HG03025 (cell line): ENCODE results near the gene TRMT5.
A peak's percentile ranks its signal among the peaks of the same experiment; 100 is the strongest.

Experiments
- ATAC-seq: cut with Tn5 transposase; IDR thresholded peaks from one replicate; pipeline ENCODE4 v1.9.1; 2021; ENCODE audit warnings: mild to moderate bottlenecking, moderate library complexity; ENCODE audit not compliant: unreplicated experiment, low FRiP score

The TRMT5 gene

DNA sequence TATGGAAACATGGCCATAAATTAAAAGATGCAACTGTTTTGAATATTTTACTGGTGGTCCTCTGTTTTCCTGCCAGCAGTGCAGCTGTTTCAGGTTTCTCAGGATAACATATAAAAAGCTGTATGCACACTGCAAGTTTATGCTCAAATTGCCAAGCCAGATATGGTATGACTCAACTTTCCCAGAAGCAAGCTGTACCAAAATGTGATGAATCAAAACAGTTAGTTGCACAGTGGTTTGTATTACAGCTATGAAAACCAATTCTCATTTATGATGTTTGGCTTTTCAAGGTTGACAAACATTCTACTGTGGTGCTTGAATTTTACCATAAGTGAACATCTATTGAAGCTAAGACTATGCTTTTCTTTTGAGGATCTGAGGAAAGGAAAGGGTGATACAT is 15.5 kb downstream of the TRMT5 start:
- no peak for ATAC-seq

DNA sequence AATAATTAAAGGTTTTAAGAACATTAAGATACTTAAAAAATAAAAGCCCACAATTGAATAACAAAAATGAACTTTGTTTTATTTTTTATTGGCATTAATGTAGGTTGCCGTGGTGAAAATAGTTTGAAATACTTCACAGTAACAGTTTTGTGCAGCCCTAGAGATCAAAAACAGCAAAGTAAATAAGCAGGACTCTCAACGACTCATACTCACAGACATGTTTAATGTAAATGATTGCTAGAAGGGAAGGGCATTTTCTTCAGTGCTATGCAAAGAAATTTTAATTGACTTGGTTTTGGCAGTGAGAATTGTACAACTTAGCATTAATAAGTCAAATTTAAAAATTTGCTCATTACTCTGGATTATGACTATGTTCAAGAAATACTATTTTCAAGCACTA is 16.0 kb downstream of the TRMT5 start:
- no peak for ATAC-seq

DNA sequence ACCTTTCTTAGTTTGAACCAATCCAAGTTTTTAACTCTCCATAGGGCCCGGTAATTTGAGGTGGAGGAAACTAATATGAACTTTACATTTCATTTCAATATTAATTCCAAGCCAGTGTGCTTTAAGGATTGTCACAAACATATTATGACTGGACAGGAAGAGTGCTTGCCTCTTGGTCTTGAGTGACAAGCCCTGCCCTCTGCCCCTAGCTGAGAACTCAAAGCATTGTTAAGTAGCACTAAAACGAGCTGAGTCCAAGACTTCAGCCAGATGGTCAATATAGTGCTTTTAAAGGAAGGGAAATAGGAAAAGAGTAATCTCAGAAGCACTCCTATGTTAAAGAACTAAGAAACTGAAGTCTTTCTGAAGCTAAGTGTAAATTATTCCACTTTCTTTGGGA is 17.1 kb downstream of the TRMT5 start:
- ATAC-seq: no peak

DNA sequence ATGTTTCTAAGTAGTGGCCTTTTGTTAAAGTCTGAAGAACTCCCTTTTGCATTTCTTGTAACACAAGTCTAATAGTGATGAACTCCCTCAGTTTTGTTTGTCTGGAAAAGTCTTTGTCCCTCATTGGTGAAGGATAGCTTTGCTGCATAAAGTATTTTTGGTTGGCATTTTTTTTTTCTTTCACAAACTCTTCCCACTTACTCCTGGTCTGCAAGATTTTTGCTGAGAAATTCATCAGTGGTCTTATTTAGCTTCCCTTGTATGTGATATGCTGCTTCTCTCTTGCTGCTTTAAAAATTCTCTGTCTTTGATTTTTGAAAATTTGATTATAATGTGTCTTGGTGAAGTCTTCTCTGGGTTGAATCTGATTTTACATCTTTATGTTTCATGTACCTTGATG is 22.7 kb downstream of the TRMT5 start:
- no peak for ATAC-seq

DNA sequence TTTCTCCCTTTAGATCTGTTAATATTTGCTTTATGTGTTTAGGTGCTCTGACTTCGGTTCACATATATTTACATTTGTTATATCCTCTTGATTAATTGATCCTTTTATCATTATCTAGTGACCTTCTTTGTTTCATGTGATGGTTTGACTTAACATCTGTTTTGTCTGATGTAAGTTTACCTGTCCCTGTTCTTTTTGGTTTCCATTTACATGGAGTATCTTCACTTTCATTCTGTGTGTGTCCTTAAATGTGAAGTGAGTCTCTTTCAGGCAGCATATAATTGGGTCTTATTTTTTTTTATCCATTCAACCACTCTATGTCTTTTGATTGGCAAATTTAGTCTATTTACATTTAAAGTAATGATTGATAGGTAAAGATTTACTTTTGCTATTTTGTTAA is 24.2 kb downstream of the TRMT5 start:
- ATAC-seq: no peak

DNA sequence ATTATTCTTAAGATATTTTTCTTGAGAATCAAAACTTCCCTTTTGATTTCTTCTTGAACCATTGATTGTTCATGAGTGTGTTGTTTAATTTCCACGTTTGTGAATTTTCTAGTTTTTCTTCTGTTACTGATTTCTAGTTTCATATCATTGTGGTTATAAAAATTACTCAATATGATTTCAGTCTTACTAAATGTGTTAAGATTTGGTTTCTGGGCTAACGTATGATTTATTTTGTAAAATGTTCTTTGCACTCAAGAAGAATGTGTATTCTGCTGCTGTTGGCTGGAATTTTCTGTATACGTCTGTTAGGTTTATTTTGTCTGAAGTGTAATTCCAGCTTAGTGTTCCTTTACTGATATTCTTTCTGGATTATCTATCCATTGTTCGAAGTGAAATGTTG is 24.7 kb downstream of the TRMT5 start:
- ATAC-seq: no peak

DNA sequence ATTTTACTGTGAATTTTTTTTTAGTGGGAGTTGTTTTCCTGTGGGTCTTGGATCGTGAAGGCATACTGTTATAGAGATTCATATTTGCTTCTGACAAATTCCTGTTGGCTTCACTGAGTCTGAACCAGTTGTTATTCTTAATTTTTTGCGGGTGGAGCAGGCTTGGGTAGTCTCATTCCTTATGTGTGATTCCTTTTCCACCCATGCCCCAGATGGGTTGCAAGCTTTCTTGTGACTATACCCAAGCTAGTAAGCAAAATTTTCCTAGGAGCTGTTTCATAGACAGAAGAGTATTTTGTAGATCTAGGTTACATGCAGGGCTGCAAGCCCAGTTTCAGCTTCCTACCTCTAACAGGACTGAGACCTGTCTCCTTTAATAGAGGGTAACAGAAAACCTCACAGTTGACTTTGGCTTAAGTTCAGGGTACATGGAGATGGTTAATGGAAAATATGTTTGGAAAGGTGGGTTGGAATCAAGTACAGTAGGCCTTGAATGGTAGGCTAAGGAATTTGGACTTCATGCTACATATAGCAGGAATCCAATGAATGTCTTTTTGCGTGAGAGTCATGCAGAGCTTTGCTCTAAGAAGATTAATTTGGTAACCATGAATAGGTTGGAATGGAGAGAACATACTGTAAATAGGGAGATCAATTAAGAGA is 29.0 kb downstream of the TRMT5 start:
- no peak for ATAC-seq

DNA sequence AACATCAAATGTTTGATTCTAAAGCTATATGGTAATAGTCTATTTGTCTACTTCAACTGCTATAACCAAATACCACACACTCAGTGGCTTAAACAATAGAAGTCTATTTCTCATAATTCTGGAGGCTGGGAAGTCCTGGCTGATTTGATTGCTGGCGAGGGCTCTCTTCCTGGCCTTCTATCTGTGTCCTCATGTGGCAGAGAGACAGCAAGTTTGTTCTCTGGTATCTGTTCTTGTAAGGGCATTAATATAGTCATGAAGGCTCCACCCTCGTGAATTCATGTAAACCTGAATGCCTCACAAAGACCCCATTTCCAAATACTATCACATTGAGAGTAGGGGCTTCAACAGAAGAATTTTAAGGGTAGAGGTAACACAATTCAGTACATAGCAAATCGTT is 34.1 kb downstream of the TRMT5 start:
- ATAC-seq: no peak

DNA sequence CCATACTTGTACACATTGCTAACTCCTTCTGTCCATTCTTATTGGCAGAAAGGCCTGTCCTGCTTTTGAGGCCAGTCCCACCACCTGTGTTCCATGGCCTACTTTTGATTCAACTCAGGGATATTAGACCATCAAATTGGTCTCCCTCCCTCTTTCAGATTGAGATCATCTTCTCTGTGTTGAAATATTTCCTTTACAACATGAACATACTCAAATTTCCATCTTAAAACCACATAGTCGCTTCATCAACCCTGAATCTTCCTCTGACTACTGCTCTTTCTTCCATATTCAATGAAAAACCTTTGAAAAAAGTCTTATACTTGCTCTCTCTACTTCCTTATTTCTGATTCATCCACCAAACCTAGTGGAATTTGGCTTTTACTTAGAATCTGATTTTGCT is 34.9 kb downstream of the TRMT5 start:
- no peak for ATAC-seq

DNA sequence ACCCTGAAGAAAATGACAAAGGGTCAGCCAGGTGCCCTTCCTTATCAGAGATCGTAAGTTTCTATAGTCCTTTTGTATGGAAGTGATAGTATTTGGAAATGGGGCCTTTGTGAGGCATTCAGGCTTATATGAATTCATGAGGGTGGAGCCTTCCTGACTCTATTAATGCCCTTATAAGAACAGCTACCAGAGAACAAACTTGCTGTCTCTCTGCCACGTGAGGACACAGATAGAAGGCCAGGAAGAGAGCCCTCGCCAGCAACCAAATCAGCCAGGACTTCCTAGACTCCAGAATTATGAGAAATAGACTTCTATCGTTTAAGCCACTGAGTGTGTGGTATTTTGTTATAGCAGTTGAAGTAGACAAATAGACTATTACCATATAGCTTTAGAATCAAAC is 36.7 kb downstream of the TRMT5 start:
- no peak for ATAC-seq

DNA sequence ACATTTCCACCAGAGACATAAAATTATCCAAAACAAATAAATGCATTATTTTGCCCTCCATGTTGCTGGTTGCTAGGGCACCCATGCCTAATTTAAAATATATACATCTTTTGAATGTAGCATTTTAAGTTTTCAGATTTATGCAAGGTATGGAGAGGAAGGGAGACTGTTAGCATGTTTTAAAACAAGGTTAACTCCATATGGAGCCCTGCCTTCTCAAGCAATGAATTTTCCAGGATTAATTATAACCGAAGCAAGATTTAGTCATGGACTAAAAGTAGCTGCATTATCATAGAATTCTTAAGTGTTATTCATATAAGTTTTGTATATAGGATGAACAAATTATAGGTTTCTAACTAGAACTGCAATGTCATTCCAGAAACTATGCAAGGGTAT is 37.2 kb downstream of the TRMT5 start:
- ATAC-seq: no peak

DNA sequence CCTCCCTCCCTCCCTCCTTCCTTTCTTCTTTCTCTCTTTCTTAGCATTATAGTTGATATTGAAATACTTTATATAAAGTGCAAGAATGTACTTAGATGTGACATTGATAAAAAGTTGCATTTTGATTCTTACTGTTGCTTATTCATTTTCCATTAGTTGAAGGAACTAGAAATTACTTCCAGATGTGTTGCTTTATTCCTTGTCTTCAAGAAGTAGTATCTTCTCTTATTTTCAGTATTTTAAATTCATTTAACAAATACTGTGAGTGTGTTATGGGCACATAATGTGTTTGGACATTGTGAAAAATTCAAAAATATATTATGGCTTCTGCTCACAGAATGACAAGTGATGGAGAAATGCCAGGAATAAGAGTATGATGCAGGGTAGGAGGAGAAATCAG is 45.6 kb downstream of the TRMT5 start:
- ATAC-seq: no peak

DNA sequence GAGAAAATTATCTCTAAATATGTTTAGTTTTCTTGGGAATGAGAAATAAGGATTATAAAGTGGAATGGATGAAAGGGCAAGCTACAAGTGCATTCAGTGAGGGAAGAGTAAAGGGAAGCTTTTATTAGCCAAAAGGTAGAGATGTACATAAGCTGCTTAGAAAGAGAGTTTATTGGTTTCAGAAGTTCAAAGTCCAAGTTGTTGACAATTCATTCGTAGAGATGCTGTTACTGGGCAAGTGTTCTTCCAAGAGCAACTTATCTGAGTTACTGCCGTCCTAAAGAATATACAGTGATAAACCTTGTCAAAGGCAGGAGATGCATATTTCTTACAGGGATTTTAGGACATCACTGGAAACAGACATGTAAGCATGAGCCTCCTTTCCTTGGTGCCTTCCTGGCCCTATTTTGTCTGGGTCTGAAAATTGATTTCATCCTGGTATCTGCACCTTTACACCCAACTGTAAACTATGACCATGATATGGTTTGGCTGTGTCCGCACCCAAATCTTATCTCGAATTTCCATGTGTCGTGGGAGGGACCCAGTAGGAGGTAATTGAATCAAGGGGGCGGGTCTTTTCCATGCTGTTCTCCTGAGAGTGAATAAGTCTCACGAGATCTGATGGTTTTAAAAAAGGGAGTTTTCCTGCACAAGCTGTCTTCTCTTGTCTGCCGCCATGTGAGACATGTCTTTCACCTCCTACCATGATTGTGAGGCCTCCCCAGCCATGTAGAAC is 46.8 kb downstream of the TRMT5 start:
- no peak for ATAC-seq

DNA sequence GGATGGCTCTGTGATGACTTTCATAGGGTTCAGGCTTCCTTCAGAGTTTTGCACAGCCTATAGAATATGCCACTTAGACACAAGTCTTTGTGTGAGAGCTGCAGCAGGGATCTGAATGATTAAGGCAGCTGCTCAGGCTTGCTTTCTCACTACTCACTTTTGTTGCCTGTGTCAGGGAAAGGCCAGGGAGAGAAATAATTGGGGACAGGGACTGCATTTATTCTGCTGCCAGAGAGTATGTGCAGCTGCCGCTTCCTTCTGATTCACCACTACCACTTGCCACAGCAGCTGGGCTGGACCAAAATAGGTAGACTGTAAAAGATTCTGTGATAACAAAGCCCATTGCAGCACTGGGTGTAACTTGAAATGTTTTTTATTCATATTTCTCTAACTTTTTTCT is 49.7 kb downstream of the TRMT5 start:
- ATAC-seq: no peak

DNA sequence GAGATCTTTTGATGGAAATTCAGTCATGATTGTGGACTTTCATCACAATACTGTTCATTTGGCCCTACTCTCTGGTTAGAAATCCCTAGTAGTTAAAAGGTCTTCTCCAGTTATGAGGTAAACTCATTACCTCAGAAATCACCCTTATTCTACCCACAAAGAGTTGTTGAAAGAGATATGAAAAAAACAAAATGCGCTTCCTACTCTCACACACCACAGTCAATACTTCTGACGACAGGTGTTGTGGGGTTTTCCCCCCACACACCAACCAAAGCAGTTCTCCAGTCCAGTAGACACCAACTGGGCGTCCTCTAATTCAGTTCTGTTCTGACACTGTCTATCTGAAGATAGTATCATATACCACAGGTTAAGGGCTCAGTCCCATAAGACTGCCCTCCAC is 54.9 kb downstream of the TRMT5 start:
- peak; percentile 90 for ATAC-seq

DNA sequence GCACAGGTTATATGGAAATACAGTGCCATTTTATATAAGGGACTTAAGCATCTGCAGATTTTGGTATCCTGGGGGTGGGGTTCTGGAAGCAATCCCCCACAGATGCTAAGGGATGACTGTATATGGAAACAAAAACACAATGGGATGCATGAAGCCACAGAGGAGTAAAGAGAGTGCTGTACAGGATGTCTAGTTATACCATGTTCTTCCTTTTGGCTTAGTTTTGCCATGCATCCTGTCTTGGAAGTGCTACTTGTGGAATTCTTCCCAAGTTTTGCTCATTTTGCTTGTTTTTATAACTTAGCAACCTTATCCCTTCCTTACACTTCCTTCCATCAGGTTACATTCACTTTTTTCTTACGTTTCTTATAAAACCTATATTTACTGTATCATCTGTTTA is 55.6 kb downstream of the TRMT5 start:
- no peak for ATAC-seq

DNA sequence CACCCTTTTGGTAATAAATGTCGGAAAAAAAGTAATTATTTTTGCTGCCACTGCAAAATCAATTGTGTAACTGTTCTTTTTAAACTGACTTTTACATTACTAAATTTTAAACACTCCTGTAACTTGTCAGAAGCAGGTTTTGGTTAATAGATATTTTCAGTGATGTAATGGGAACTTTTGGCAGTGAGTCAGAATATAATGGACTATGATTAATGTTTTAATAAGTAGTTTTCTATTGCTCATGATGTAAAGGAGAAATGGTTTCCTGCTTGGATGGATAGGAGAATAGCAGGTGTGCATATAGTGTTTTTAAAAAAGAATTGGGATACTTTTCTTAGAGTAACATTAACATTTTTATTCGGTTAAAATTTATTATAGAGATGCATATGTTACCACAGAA is 58.8 kb downstream of the TRMT5 start:
- no peak for ATAC-seq
